Neuron (in vitro differentiated cells): ENCODE measurements around the gene BRIX1.
A peak's percentile ranks its signal among the peaks of the same experiment; 100 is the strongest.

Experiments
- H2AFZ ChIP-seq: one replicate; pipeline ENCODE4 v1.6.1; 2013; ENCODE audit warnings: low read depth, mild to moderate bottlenecking, inconsistent platforms, low read length, moderate library complexity
- H3K27me3 ChIP-seq: one replicate; pipeline ENCODE4 v1.6.1; 2013; ENCODE audit warnings: low read length; ENCODE audit not compliant: insufficient read depth
- H3K36me3 ChIP-seq: one replicate; pipeline ENCODE4 v1.6.1; 2013; ENCODE audit warnings: low read length; ENCODE audit not compliant: insufficient read depth
- H3K4me1 ChIP-seq: one replicate; pipeline ENCODE4 v1.6.1; 2013; ENCODE audit warnings: low read length; ENCODE audit not compliant: insufficient read depth
- H3K4me3 ChIP-seq: 2 replicates; pipeline ENCODE4 v1.5.1; 2013; ENCODE audit warnings: mild to moderate bottlenecking, low read length, moderate library complexity
- H3K9me3 ChIP-seq: one replicate; pipeline ENCODE4 v1.6.1; 2013; ENCODE audit warnings: low read length

Gene BRIX1, protein sequence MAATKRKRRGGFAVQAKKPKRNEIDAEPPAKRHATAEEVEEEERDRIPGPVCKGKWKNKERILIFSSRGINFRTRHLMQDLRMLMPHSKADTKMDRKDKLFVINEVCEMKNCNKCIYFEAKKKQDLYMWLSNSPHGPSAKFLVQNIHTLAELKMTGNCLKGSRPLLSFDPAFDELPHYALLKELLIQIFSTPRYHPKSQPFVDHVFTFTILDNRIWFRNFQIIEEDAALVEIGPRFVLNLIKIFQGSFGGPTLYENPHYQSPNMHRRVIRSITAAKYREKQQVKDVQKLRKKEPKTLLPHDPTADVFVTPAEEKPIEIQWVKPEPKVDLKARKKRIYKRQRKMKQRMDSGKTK

GRCh38 chr5:34915139-34915855 lies at the start of gene BRIX1, which contains the start of gene RAD1:
BRIX1 (plus strand) TSS chr5:34915711; CDS start chr5:34915739, 28 bp downstream.
RAD1 (minus strand) TSS chr5:34915504; CDS start chr5:34914892, 612 bp downstream.
- Histone ChIP-seq H3K27me3 (no peaks in the 10 kb centered on the region), H3K4me3 (peak within 1 kb of the TSS; percentile 88), H2AFZ (peak within 1 kb of the TSS; percentile 81), H3K36me3 (peaks cover 38% of the 10 kb centered on the region), H3K4me1 (peaks cover 22% of the 10 kb centered on the region), H3K9me3 (no peaks in the 10 kb centered on the region)

DNA sequence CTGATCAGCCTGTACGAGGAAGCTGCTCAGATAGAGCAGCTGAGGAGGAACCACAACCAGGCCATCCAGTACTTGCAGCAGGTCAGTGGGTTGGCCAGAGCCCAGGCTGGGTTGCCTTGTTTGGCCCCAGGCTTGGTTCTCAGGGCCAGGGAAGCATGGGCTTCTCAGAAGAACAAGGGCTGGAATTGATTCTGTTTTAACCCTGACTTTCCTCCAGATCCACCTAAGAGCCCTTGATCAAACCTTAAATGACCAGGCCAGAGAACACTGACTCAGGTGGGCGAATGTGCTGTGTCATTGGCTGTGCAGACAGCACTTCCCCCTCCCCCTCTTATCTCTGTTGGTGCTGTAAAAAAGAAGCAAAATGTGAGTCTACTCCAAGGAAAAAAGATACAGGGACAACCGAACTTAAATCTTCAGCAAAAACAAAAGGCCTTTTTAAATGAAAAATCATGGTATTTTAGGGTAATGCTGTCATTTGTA lies 48.5 kb upstream of the BRIX1 start:
- no peaks in the 10 kb centered on the region for H3K27me3 ChIP-seq
- no peak overlapping the region for H3K4me3 ChIP-seq

GRCh38 chr5:34867660-34868059 lies 47.9 kb upstream of the BRIX1 start:
- Histone ChIP-seq H3K4me1 (peaks cover 13% of the 10 kb centered on the region), H3K36me3 (no peaks in the 10 kb centered on the region), H3K4me3 (no peak overlapping the region), H3K27me3 (no peaks in the 10 kb centered on the region), H3K9me3 (no peaks in the 10 kb centered on the region), H2AFZ (no peak overlapping the region)

More for the DNA sequence above, 48.5 kb upstream of the BRIX1 start:
- Histone ChIP-seq H3K9me3 (no peaks in the 10 kb centered on the region), H3K36me3 (no peaks in the 10 kb centered on the region), H2AFZ (no peak overlapping the region), H3K4me1 (peaks cover 13% of the 10 kb centered on the region)

GRCh38 chr5:34868791-34869190 lies 46.7 kb upstream of the BRIX1 start:
- no peaks in the 10 kb centered on the region for H3K27me3 ChIP-seq
- H2AFZ ChIP-seq: no peak overlapping the region
- no peak overlapping the region for H3K4me3 ChIP-seq
- H3K9me3 ChIP-seq: no peaks in the 10 kb centered on the region
- H3K4me1 ChIP-seq: peaks cover 13% of the 10 kb centered on the region
- H3K36me3 ChIP-seq: no peaks in the 10 kb centered on the region

GRCh38 chr5:34869256-34869655 lies 46.3 kb upstream of the BRIX1 start:
- peaks cover 13% of the 10 kb centered on the region for H3K4me1 ChIP-seq
- no peaks in the 10 kb centered on the region for H3K9me3 ChIP-seq
- no peak overlapping the region for H3K4me3 ChIP-seq
- H3K27me3 ChIP-seq: no peaks in the 10 kb centered on the region
- no peak overlapping the region for H2AFZ ChIP-seq
- no peaks in the 10 kb centered on the region for H3K36me3 ChIP-seq

DNA sequence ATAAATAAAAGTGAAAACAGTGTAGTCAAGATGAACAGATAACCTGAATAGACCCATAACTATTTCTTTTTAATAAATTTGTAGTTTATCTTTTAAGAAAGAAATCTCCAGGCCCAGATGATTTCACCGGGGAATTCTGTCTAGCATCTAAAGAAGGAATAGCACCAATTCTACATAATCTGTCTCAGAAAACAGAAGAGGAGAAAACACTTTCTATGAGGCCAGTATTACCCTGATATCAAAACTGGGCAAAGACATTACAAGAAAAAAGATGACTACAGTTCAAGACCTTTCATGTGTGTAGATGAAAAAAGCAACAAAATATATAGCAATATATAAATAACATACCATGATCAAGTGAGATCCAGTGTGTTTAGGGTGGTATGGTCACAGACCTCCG lies 45.1 kb upstream of the BRIX1 start:
- Histone ChIP-seq H3K9me3 (no peaks in the 10 kb centered on the region), H2AFZ (no peak overlapping the region), H3K36me3 (no peaks in the 10 kb centered on the region), H3K4me1 (peaks cover 13% of the 10 kb centered on the region), H3K4me3 (no peak overlapping the region), H3K27me3 (no peaks in the 10 kb centered on the region)

DNA sequence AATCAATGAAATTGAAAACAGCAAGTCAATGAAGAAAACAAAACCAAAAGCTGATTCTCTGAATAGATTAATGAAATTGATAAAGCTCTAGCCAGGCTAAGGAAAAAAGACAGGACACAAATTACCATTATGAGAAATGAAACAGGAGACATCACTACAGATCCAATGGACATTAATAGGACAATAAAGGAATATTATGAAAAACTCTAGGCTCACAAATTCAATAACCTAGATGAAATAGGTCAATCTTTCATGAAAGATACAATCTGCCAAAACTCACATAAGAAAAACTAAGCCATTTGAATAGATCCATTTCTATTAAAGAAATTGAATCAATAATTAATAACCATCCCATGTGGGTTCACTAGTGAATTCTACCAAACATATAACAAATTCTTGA lies 39.2 kb upstream of the BRIX1 start:
- Histone ChIP-seq H3K27me3 (no peaks in the 10 kb centered on the region), H3K4me1 (no peaks in the 10 kb centered on the region), H2AFZ (no peak overlapping the region), H3K9me3 (no peaks in the 10 kb centered on the region), H3K4me3 (no peak overlapping the region), H3K36me3 (no peaks in the 10 kb centered on the region)

GRCh38 chr5:34881246-34881645 lies 34.3 kb upstream of the BRIX1 start:
- no peaks in the 10 kb centered on the region for H3K27me3 ChIP-seq
- no peak overlapping the region for H3K4me3 ChIP-seq
- no peaks in the 10 kb centered on the region for H3K36me3 ChIP-seq
- H3K9me3 ChIP-seq: no peaks in the 10 kb centered on the region
- H3K4me1 ChIP-seq: no peaks in the 10 kb centered on the region
- H2AFZ ChIP-seq: no peak overlapping the region

DNA sequence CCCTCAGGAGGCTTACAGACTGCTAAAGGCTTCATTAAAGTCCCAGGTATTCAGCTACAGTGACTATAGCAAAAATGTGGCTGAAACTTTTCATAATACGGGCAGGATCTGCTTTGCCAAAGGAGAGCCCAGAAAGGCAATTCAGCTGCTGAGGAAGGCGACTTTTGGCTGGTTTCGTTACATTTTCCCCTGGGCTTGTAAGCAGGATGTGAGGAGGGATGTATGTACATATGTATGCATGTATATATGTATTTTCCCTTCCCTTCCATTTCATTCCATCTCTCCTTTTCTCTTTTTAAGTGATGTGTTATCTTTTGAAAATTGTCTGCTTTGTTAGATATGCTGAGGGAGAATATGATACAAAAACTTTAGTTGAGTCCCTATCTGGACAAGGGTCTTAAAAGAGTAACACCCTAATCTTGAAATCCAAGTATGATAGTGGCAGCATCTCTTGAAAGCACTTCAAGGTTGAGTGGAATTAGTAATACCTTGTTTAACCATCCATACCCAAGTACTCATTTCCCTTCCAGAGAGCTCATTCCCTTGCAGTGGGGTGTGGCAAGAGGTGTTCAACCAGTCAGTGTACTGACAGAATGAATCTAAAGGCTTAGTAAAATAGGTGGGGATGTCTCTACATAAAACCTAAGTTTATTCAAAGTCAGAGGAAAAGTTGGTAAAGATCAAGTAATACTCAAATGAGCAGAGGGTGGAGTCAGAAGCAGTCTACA lies 29.0 kb upstream of the BRIX1 start:
- Histone ChIP-seq H3K4me3 (no peak overlapping the region), H3K27me3 (no peaks in the 10 kb centered on the region), H2AFZ (no peak overlapping the region), H3K9me3 (no peaks in the 10 kb centered on the region), H3K36me3 (no peaks in the 10 kb centered on the region), H3K4me1 (no peaks in the 10 kb centered on the region)

DNA sequence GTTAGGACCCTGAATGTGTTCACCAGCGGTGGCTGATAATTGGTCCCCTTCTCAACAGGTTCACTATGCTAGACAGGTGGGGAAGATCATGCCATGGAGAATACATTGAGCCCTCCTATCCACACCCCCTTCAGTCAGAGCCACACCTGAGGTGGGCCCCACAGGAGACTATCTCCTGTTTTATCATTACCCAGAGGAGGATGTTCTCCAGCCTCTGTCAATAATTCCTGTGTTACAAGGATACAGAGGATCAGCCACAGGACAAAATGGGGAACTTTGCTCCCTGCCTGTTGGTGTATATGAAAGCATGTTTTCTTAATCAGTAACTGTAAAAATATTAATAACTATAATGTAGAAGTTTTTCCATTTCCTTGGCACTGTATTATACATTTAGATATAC lies 26.1 kb upstream of the BRIX1 start:
- Histone ChIP-seq H3K27me3 (no peaks in the 10 kb centered on the region), H2AFZ (no peak overlapping the region)

DNA sequence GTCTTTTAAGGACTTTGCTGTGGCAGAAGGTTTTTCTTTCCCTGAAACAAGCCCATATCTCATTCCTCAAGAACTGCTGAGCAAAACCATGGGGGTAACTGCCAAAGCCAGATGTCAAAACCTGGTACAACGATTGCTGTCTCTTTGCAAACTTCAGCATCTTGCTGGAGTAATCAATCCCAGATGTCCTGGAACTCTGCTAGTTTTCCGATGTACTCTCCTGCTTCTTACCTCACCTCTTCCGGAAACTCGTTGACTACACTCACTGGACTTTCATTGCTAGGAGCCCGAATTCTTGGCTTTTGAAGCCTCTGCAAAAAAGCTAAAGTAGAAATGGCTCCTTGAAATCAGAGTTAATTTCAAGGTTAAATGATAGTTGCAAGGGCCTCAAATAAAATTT lies 23.5 kb upstream of the BRIX1 start:
- H3K4me3 ChIP-seq: no peak overlapping the region
- H3K4me1 ChIP-seq: no peaks in the 10 kb centered on the region
- H3K9me3 ChIP-seq: no peaks in the 10 kb centered on the region
- no peaks in the 10 kb centered on the region for H3K27me3 ChIP-seq
- no peaks in the 10 kb centered on the region for H3K36me3 ChIP-seq
- H2AFZ ChIP-seq: no peak overlapping the region

More for the DNA sequence above, 26.1 kb upstream of the BRIX1 start:
- H3K9me3 ChIP-seq: no peaks in the 10 kb centered on the region
- H3K4me1 ChIP-seq: no peaks in the 10 kb centered on the region
- H3K4me3 ChIP-seq: no peak overlapping the region
- H3K36me3 ChIP-seq: no peaks in the 10 kb centered on the region

DNA sequence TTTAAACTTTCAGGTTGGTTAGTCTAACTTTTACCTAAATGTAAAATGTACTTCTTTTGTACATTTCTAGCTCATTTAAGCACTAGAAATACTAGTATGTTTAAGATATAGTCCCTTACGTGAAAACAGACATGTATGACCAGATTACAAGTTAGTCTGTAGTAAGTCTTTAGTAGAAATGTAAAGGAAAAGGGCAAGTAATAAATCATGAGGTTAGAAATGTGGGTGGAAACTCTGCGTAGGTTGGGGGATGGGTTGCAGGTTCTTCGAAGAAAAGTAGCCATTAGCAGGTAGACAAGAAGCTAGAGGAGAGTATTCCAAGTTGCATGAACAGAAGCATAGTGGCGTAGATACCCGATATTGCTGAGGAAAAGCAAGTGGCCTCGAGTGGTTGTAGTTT lies 23.1 kb upstream of the BRIX1 start:
- no peaks in the 10 kb centered on the region for H3K4me1 ChIP-seq
- no peaks in the 10 kb centered on the region for H3K9me3 ChIP-seq
- H3K4me3 ChIP-seq: no peak overlapping the region
- H3K27me3 ChIP-seq: no peaks in the 10 kb centered on the region
- no peak overlapping the region for H2AFZ ChIP-seq
- H3K36me3 ChIP-seq: no peaks in the 10 kb centered on the region

GRCh38 chr5:34894716-34895115 lies 20.8 kb upstream of the BRIX1 start:
- Histone ChIP-seq H3K4me3 (no peak overlapping the region), H2AFZ (no peak overlapping the region), H3K27me3 (no peaks in the 10 kb centered on the region), H3K36me3 (no peaks in the 10 kb centered on the region), H3K4me1 (no peaks in the 10 kb centered on the region), H3K9me3 (no peaks in the 10 kb centered on the region)
